HL-60 (cell line): Measurements from ENCODE around the gene BCL3.

Source experiments
- DNase-seq, 2 experiments: peaks; one replicate each; pipeline ENCODE4 v3.0.0-alpha.2; 2010 to 2020; ENCODE audit warnings: low read depth in 1 of 2, low spot score in 1 of 2
- H3K27ac ChIP-seq: fragments of 250-450 bp; sonication (Bioruptor Pico); replicated peaks from 2 replicates; pipeline ENCODE4 v1.5.1; 2020; ENCODE audit warnings: mild to moderate bottlenecking, moderate library complexity
- H3K27me3 ChIP-seq: fragments of 250-450 bp; sonication (Bioruptor Pico); 2 replicates; pipeline ENCODE4 v1.5.1; 2021; ENCODE audit warnings: mild to moderate bottlenecking, moderate library complexity; ENCODE audit not compliant: insufficient read depth, poor library complexity, severe bottlenecking
- H3K4me3 ChIP-seq: replicated peaks from 2 replicates; pipeline ENCODE4 v1.5.1; 2011; ENCODE audit warnings: mild to moderate bottlenecking, control low read depth, low read length; ENCODE audit not compliant: insufficient read depth
- CTCF ChIP-seq: IDR thresholded peaks from one replicate; pipeline ENCODE4 v1.5.1; 2011; ENCODE audit warnings: low read length, control low read depth, inconsistent platforms; ENCODE audit not compliant: insufficient read depth
- GABPA ChIP-seq: IDR thresholded peaks from 2 replicates; pipeline ENCODE4 v1.6.1; 2012; ENCODE audit warnings: low read depth
- POLR2AphosphoS5 ChIP-seq: IDR thresholded peaks from 2 replicates; pipeline ENCODE4 v1.6.1; 2012; ENCODE audit warnings: low read depth
- SPI1 ChIP-seq: IDR thresholded peaks from 2 replicates; pipeline ENCODE4 v1.6.1; 2012; ENCODE audit warnings: low read depth, mild to moderate bottlenecking, borderline replicate concordance
- TF ChIP-seq, protein P1 (sequence below): IDR thresholded peaks from 2 replicates; pipeline ENCODE4 v1.6.1; 2012; ENCODE audit warnings: low read depth; ENCODE audit not compliant: insufficient replicate concordance

BCL3 gene

DNA sequence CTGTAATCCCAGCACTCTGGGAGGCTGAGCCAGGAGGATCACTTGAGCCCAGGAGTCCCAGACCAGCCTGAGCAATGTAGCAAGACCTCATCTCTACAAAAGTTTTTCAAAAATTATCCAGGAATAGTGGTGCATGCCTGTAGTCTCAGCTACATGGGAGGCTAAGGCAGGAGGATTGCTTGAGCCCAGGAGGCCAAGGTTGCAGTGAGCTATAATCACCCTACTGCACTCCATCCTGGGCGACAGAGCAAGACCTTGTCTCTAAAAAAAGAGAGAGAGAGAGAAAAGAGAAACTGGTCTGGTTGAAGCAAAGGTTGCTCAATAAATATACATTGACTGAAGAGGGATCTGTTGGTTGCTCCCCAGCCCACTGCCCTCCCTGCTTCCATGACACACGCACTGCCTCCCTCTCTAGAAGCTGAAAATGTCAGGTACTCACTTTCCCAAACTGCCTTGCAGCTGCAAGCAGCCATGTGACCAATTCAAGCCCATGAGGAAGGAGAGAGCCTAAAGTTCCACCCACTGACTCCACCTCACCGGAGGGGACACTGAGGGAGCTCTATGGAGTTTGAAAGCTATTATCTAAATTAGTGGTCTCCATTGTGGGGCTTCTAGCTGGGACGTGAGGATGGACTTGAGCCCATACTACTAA, 35.5 kb upstream of the BCL3 start:
- no peak for TF ChIP-seq CTCF
- TF ChIP-seq GABPA = no peak
- TF ChIP-seq, protein P1, sequence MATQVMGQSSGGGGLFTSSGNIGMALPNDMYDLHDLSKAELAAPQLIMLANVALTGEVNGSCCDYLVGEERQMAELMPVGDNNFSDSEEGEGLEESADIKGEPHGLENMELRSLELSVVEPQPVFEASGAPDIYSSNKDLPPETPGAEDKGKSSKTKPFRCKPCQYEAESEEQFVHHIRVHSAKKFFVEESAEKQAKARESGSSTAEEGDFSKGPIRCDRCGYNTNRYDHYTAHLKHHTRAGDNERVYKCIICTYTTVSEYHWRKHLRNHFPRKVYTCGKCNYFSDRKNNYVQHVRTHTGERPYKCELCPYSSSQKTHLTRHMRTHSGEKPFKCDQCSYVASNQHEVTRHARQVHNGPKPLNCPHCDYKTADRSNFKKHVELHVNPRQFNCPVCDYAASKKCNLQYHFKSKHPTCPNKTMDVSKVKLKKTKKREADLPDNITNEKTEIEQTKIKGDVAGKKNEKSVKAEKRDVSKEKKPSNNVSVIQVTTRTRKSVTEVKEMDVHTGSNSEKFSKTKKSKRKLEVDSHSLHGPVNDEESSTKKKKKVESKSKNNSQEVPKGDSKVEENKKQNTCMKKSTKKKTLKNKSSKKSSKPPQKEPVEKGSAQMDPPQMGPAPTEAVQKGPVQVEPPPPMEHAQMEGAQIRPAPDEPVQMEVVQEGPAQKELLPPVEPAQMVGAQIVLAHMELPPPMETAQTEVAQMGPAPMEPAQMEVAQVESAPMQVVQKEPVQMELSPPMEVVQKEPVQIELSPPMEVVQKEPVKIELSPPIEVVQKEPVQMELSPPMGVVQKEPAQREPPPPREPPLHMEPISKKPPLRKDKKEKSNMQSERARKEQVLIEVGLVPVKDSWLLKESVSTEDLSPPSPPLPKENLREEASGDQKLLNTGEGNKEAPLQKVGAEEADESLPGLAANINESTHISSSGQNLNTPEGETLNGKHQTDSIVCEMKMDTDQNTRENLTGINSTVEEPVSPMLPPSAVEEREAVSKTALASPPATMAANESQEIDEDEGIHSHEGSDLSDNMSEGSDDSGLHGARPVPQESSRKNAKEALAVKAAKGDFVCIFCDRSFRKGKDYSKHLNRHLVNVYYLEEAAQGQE = no peak
- no peak for TF ChIP-seq SPI1
- no peak for TF ChIP-seq POLR2AphosphoS5
- Histone ChIP-seq H3K4me3 (no peak overlapping the region), H3K27me3 (no peaks in the 10 kb centered on the region), H3K27ac (no peak overlapping the region)
- DNase-seq = peak in 1 of 2 experiments; percentile 61

DNA sequence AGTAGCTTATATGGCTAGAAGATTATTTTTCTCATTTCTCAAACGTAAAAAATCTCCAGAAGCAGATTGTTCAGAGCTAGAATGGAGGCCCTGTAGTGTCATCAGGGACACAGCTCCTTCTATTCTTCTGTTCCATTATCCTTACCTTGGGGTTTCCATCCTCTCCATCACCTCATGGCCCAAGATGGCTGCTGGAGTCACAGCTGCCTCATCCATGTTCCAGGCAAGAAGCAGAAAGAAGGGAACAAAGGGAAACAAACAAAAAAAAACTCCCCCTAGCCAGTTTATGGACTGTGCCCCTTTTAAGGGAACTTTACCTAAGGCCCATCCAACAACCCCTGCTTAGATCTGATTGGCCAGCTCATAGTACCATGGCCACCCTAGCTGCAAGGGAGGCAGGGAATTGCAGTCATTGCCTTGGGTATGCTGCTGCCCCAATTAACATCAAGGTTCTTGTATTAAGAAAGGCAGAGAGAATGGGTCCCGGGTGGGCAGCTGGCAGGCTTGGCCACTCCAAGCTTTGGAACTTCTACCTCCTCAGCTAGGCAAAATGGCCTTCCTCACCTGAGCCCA, 33.8 kb upstream of the BCL3 start:
- no peak for DNase-seq
- TF ChIP-seq, protein P1 = no peak
- no peak for TF ChIP-seq CTCF
- no peak for TF ChIP-seq GABPA
- TF ChIP-seq POLR2AphosphoS5 = no peak
- no peak for TF ChIP-seq SPI1
- H3K27ac ChIP-seq = no peak overlapping the region
- no peak overlapping the region for H3K4me3 ChIP-seq
- H3K27me3 ChIP-seq = no peaks in the 10 kb centered on the region

DNA sequence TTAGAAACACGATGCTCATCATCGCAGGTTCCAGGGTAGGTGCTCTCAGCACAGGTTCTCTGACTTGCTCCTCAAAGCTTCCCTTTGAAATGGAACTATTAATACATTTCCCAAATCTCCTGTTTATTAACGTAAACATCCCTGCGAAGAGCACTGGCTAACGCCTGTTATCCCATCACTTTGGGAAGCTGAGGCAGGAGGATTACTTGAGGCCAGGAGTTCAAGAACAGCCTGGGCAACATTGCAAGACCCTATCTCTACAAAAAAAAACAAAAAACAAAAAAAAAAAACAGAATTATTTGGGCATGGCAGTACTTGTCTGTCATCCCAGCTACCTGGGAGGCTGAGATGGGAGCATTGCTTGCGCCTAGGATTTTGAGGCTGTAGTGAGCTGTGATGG, 30.9 kb upstream of the BCL3 start:
- Histone ChIP-seq H3K27me3 (no peaks in the 10 kb centered on the region), H3K4me3 (no peak overlapping the region), H3K27ac (no peak overlapping the region)
- TF ChIP-seq, protein P1 = no peak
- TF ChIP-seq CTCF (no peak), SPI1 (no peak), GABPA (no peak), POLR2AphosphoS5 (no peak)
- DNase-seq = no peak
